Measurements from ENCODE around the gene OCA2.

OCA2 gene

DNA sequence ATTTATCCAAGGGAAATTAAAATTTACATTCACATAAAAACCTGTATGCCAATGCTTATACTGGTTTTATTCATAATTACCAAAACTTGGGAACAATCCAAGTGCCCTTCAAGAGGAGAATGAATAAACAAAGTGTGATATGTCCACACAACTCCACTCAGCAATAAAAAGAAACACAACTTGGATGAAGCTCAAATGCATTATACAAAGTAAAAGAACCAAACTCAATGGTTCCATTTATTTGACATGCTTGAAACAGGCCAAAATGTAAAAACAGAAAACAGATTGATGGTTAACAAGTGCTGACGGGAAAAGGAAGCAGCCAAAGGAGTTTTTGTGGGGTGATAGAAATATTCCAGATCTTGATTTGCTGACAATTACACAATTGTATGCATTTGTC is 23.5 kb downstream of the OCA2 start:
- no peaks in the 10 kb centered on the region for H3K4me1 ChIP-seq (ENCODE audit: insufficient read depth, low read length)
- no peak overlapping the region for H3K4me3 ChIP-seq (ENCODE audit: low read length)
- H3K9me3 ChIP-seq (ENCODE audit: low read length): no peaks in the 10 kb centered on the region
- no peaks in the 10 kb centered on the region for H3K36me3 ChIP-seq (ENCODE audit: insufficient read depth, low read length)
- H3K27me3 ChIP-seq (ENCODE audit: insufficient read depth, low read length): no peaks in the 10 kb centered on the region
- H2AFZ ChIP-seq (ENCODE audit: low read depth, low read length): no peak overlapping the region

DNA sequence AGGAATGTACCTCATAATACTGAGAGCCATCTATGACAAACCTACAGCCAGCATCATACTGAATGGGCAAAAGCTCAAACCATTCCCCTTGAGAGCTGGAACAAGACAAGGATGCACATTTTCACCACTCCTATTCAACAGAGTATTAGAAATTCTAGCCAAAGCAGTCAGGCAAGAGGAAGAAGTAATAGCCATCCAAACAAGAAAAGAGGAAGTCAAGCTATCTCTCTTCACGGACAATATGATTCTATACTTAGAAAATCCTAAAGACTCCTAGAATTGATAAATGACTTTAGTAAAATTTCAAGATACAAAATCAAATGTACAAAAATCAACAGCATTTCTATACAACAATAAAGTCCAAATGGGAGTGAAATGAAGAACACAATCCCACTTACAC is 30.2 kb downstream of the OCA2 start:
- Histone ChIP-seq H3K27me3 (ENCODE audit: insufficient read depth, low read length) (no peaks in the 10 kb centered on the region), H3K4me1 (ENCODE audit: insufficient read depth, low read length) (no peaks in the 10 kb centered on the region), H3K9me3 (ENCODE audit: low read length) (no peaks in the 10 kb centered on the region), H2AFZ (ENCODE audit: low read depth, low read length) (no peak overlapping the region), H3K4me3 (ENCODE audit: low read length) (no peak overlapping the region), H3K36me3 (ENCODE audit: insufficient read depth, low read length) (no peaks in the 10 kb centered on the region)

DNA sequence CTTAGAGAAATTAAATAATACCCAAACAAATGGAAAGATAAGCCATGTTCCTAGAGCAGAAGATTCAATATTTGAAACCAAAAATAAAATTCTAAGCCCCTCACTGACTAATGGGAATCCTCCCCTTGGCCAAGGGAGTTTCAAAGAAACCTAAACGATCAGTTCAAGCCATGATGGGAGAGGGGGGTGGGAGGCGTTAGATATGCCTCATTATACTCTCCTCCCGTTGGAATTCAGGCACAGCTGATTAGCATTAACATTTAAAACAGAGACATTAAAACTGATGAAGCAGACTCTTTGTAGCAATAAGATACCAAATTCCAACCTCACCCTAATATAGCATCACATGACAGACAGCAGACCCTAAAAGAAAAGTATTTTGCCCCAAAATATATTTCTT is 32.9 kb downstream of the OCA2 start:
- Histone ChIP-seq H3K4me1 (ENCODE audit: insufficient read depth, low read length) (no peaks in the 10 kb centered on the region), H3K27me3 (ENCODE audit: insufficient read depth, low read length) (no peaks in the 10 kb centered on the region), H3K36me3 (ENCODE audit: insufficient read depth, low read length) (no peaks in the 10 kb centered on the region), H3K4me3 (ENCODE audit: low read length) (no peak overlapping the region), H2AFZ (ENCODE audit: low read depth, low read length) (no peak overlapping the region), H3K9me3 (ENCODE audit: low read length) (no peaks in the 10 kb centered on the region)

DNA sequence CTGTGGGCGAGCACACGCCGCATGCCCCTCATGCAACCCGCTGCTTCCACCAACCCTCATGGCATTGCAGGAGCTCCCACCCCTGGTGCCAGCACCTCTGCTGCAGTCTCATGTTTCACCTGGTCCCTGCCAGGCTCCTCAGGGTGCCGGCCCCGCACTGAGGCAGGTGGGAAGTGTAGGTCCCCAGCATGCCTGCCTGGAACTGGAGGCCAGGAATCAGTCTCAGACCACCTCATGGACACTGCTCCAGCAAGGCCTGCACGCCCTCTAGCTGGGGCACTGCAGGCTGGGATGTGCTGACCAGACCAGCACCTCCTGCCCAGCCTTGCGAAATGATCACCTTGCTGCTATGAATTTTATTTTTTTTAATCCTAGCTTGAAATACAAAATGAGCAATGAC is 39.1 kb downstream of the OCA2 start:
- no peaks in the 10 kb centered on the region for H3K27me3 ChIP-seq (ENCODE audit: insufficient read depth, low read length)
- no peak overlapping the region for H3K4me3 ChIP-seq (ENCODE audit: low read length)
- H3K4me1 ChIP-seq (ENCODE audit: insufficient read depth, low read length): no peaks in the 10 kb centered on the region
- no peak overlapping the region for H2AFZ ChIP-seq (ENCODE audit: low read depth, low read length)
- no peaks in the 10 kb centered on the region for H3K9me3 ChIP-seq (ENCODE audit: low read length)
- H3K36me3 ChIP-seq (ENCODE audit: insufficient read depth, low read length): no peaks in the 10 kb centered on the region

DNA sequence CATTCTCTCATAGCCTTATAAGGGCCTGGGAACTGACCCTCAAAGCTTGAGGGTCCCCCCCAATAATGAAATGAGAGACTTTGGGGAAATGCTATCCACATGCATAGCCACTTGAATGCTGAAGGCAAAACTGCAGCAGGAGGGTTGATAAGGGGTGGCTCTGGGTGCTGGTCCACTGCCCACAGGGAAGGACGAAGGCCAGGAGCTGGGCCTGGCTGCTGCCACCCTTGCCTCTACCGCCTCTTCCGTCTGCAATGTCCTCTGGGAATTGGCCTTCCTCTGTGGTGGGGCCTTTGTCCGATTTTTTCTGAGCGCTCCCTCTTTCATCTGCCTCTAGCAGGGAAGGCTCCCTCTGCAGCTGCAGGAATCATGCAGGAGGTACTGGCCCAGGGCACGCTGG is 41.0 kb downstream of the OCA2 start:
- no peaks in the 10 kb centered on the region for H3K36me3 ChIP-seq (ENCODE audit: insufficient read depth, low read length)
- no peak overlapping the region for H2AFZ ChIP-seq (ENCODE audit: low read depth, low read length)
- H3K27me3 ChIP-seq (ENCODE audit: insufficient read depth, low read length): no peaks in the 10 kb centered on the region
- no peaks in the 10 kb centered on the region for H3K4me1 ChIP-seq (ENCODE audit: insufficient read depth, low read length)
- H3K9me3 ChIP-seq (ENCODE audit: low read length): no peaks in the 10 kb centered on the region
- H3K4me3 ChIP-seq (ENCODE audit: low read length): no peak overlapping the region

DNA sequence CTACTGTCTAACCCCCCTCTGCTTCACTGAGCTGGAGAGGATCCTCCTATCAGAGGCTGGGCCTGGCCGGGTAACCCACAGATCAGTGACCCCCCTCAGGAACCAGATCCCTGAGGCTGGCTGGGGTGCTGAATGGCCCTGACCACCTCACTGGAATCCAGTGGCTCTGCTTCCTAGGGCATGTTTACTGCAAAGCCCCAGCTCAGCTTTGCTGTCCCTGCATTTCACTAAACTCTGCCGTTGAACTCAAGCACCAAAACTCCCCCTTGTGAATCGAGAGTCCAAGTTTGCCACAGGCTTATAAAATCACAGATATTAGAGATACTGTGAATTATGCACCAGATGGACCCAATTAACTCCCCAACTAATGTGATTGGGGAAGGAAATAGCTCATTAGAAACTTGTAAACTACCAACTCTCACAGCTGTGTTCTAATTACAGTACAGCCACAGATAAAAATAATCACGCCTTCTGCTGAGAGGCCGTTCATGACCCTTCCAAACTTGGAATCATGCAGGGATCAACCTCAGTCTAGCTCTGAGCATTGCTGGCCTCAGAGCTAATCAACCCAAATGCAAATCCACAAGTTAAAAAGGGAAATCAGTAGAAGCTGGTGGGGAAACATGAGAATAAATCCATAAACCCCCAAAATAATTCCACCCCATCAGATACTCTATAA is 47.0 kb downstream of the OCA2 start:
- Histone ChIP-seq H3K4me1 (ENCODE audit: insufficient read depth, low read length) (no peaks in the 10 kb centered on the region), H2AFZ (ENCODE audit: low read depth, low read length) (no peak overlapping the region), H3K4me3 (ENCODE audit: low read length) (no peak overlapping the region), H3K9me3 (ENCODE audit: low read length) (no peaks in the 10 kb centered on the region), H3K27me3 (ENCODE audit: insufficient read depth, low read length) (no peaks in the 10 kb centered on the region), H3K36me3 (ENCODE audit: insufficient read depth, low read length) (no peaks in the 10 kb centered on the region)

DNA sequence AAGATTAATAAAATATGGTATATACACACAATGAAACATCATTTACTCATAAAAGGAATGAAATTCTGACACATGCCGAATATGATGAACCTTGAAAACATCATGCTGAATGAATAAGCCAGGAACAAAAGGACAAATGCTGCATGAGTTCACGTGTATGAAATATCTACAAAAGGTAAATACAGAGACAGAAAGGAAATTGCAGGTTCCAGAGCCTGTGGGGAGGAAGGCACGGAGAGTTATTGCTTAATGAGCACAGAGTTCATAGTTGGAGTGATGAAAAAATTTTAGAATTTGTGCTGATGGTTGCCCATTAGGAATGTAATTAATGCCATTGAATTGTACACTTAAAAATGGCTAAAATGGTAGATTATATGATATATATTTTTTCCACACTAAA is 49.5 kb downstream of the OCA2 start:
- Histone ChIP-seq H2AFZ (ENCODE audit: low read depth, low read length) (no peak overlapping the region), H3K4me3 (ENCODE audit: low read length) (no peak overlapping the region), H3K4me1 (ENCODE audit: insufficient read depth, low read length) (no peaks in the 10 kb centered on the region), H3K36me3 (ENCODE audit: insufficient read depth, low read length) (no peaks in the 10 kb centered on the region), H3K27me3 (ENCODE audit: insufficient read depth, low read length) (no peaks in the 10 kb centered on the region), H3K9me3 (ENCODE audit: low read length) (no peaks in the 10 kb centered on the region)

DNA sequence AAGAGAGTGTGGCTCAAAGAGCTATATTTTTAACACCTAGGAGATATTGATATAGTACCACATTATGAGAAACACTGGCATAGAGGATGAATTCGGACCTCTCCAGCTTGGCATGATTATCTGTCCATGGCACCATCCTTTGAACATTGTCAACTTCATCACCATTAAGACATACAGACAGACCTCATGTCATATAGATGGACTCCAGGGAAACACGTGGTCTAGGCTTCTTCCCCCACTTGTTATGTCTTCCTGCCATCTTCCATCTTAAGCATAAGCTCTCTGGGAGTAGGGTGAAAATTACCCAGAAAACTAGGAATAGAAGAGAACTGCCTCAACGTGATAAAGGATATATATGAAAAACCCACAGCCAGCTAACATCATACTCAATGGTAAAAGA is 51.8 kb downstream of the OCA2 start:
- no peaks in the 10 kb centered on the region for H3K4me1 ChIP-seq (ENCODE audit: insufficient read depth, low read length)
- H3K27me3 ChIP-seq (ENCODE audit: insufficient read depth, low read length): no peaks in the 10 kb centered on the region
- H3K36me3 ChIP-seq (ENCODE audit: insufficient read depth, low read length): no peaks in the 10 kb centered on the region
- H2AFZ ChIP-seq (ENCODE audit: low read depth, low read length): no peak overlapping the region
- H3K9me3 ChIP-seq (ENCODE audit: low read length): no peaks in the 10 kb centered on the region
- no peak overlapping the region for H3K4me3 ChIP-seq (ENCODE audit: low read length)

DNA sequence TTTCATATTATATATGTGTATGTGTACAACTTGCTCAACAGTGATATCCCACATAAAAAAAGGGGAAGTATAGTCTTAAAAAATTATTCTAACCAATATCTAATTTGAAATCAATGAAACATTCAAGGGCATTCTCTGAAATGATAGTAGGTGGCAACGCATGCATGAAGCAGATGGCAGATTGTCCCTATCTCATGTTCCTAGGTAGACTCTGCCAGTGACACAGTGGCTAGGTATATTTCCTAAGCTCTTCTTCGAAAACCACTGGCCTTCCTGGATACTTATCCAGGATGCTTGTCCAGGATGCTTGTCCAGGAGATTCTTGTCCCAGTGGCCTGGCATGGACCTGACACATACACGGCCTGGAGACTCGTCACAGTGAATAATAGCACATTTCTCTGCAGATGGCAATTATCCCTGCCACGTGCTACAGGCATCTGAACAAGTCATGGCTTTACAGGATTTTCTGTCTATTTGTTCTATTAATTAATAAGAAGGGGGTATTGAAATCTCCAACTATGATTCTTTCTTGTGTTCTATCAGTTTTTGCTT is 54.9 kb downstream of the OCA2 start:
- no peaks in the 10 kb centered on the region for H3K36me3 ChIP-seq (ENCODE audit: insufficient read depth, low read length)
- H2AFZ ChIP-seq (ENCODE audit: low read depth, low read length): no peak overlapping the region
- no peaks in the 10 kb centered on the region for H3K9me3 ChIP-seq (ENCODE audit: low read length)
- H3K4me3 ChIP-seq (ENCODE audit: low read length): no peak overlapping the region
- H3K27me3 ChIP-seq (ENCODE audit: insufficient read depth, low read length): no peaks in the 10 kb centered on the region
- H3K4me1 ChIP-seq (ENCODE audit: insufficient read depth, low read length): no peaks in the 10 kb centered on the region

DNA sequence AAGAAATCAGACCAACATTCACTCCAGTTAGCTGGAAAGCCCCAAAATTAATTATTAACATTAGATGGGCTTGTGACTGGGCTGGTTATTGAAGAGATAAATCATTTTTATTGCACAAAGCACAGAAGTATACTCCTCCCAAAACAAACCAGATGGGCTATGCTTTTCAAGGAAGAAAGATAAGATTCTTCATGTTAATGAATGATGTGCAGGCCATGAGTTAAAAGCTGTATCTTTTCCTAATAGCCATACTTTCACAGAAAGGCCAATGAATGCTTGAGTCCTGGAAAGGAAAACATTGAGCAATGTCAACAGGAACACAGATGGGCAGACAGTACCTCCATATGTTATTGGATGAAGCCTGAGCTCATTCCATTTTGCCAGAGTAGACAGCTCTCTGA is 55.4 kb downstream of the OCA2 start:
- H3K36me3 ChIP-seq (ENCODE audit: insufficient read depth, low read length): no peaks in the 10 kb centered on the region
- H2AFZ ChIP-seq (ENCODE audit: low read depth, low read length): no peak overlapping the region
- no peaks in the 10 kb centered on the region for H3K4me1 ChIP-seq (ENCODE audit: insufficient read depth, low read length)
- H3K9me3 ChIP-seq (ENCODE audit: low read length): no peaks in the 10 kb centered on the region
- no peak overlapping the region for H3K4me3 ChIP-seq (ENCODE audit: low read length)
- no peaks in the 10 kb centered on the region for H3K27me3 ChIP-seq (ENCODE audit: insufficient read depth, low read length)

DNA sequence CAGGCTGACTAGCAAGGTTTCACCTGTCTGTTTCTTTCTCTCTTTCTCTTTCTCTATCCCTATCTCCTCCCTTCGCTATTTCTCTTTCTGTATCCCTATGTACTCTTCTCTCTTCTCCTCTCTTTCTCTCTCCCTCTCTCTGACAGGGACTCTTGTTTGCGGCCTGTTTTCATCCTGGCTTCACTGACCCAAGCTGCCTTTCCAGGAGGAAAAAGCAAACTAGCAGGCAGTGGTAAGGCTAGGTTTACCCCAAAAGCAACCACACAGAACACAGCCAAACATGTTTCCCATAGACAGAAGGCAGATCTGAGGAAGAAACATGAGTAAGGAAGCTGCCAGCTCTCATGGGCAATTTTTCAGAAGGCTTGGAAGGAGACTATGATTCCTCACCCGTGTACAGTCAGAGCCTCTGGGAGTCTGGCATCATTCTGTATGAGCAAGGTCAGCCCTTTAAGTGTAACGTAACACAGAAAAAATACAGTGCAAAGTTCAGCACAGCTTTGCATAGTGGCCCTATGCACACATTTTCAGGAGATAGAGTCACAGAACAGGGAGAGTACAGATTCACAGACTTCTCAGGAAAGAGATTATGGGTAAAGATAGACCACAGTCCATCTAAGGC is 61.0 kb downstream of the OCA2 start:
- Histone ChIP-seq H3K27me3 (ENCODE audit: insufficient read depth, low read length) (no peaks in the 10 kb centered on the region), H3K4me1 (ENCODE audit: insufficient read depth, low read length) (no peaks in the 10 kb centered on the region), H2AFZ (ENCODE audit: low read depth, low read length) (no peak overlapping the region), H3K9me3 (ENCODE audit: low read length) (no peaks in the 10 kb centered on the region), H3K4me3 (ENCODE audit: low read length) (no peak overlapping the region), H3K36me3 (ENCODE audit: insufficient read depth, low read length) (no peaks in the 10 kb centered on the region)

DNA sequence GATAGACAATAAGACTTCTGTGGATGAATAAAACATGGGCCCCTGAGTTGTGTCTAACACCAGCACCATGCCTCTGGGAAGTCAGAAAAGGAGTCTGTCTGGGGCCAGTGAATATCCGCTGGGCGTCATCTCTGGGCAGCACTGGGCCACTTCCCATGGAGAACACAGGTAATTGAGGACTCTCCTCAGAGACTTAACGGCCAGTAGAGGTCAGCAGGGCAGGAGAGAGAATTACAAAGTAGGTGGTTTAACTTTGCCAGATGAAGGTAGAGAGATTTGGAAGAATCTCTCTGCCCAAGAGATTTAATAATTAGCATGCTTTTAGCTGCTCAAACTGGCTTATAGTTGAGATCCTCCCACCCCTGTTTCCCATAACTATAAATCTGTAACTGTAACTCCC is 65.7 kb downstream of the OCA2 start:
- no peaks in the 10 kb centered on the region for H3K9me3 ChIP-seq (ENCODE audit: low read length)
- H3K27me3 ChIP-seq (ENCODE audit: insufficient read depth, low read length): no peaks in the 10 kb centered on the region
- no peak overlapping the region for H2AFZ ChIP-seq (ENCODE audit: low read depth, low read length)
- H3K4me1 ChIP-seq (ENCODE audit: insufficient read depth, low read length): no peaks in the 10 kb centered on the region
- H3K4me3 ChIP-seq (ENCODE audit: low read length): no peak overlapping the region
- H3K36me3 ChIP-seq (ENCODE audit: insufficient read depth, low read length): no peaks in the 10 kb centered on the region

DNA sequence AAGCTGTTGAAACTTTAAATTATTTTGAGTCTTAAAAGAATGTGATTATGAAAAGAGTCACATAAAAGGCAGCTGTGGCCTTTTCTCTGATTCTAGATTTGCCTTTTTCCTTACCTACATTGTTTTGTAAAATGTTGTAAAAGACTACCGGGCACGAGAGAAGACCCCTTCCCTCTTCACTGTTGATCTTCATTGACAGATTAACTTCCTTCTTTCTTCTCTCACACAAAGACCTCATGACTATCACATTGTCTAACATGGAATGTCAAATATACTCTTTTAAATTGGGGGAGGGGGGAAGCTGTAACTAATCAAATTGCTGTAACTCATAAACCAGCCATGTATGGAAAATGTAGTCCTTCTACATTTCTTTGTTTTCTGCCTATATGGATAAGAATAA is 68.3 kb downstream of the OCA2 start:
- Histone ChIP-seq H2AFZ (ENCODE audit: low read depth, low read length) (no peak overlapping the region), H3K36me3 (ENCODE audit: insufficient read depth, low read length) (no peaks in the 10 kb centered on the region), H3K27me3 (ENCODE audit: insufficient read depth, low read length) (peaks cover 3% of the 10 kb centered on the region), H3K4me3 (ENCODE audit: low read length) (no peak overlapping the region), H3K4me1 (ENCODE audit: insufficient read depth, low read length) (no peaks in the 10 kb centered on the region), H3K9me3 (ENCODE audit: low read length) (no peaks in the 10 kb centered on the region)

DNA sequence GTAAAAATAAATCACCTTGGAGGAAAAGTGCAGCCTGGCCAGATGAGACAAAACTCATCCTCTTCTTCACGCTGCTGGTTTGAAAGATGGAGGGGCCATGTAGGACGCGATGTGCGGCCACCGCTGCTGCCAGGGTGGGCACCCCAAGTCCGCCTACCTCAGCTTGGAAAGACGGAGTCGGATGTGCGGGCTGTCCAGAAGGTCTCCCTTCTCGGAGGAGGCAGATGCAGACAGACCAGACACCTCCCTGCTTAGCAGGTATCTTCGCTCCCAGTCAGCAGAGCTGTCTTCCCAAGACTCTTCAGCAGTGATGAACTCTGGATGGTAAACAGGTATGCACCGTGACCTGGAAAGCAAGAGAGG is 71.4 kb downstream of the OCA2 start:
- no peak overlapping the region for H3K4me3 ChIP-seq (ENCODE audit: low read length)
- peaks cover 7% of the 10 kb centered on the region for H3K27me3 ChIP-seq (ENCODE audit: insufficient read depth, low read length)
- H2AFZ ChIP-seq (ENCODE audit: low read depth, low read length): no peak overlapping the region
- H3K4me1 ChIP-seq (ENCODE audit: insufficient read depth, low read length): no peaks in the 10 kb centered on the region
- H3K36me3 ChIP-seq (ENCODE audit: insufficient read depth, low read length): no peaks in the 10 kb centered on the region
- H3K9me3 ChIP-seq (ENCODE audit: low read length): no peaks in the 10 kb centered on the region

All from neuron (in vitro differentiated cells).